GM12891 (cell line): Measurements from ENCODE around the gene ZNF740.
A peak's percentile ranks its signal among the peaks of the same experiment; 100 is the strongest.

Experiments
- PAX5 ChIP-seq: IDR thresholded peaks from 2 replicates; pipeline ENCODE4 v1.6.1; 2011; ENCODE audit warnings: low read length, moderate library complexity, mild to moderate bottlenecking; ENCODE audit not compliant: insufficient read depth, severe bottlenecking
- POLR2A ChIP-seq: IDR thresholded peaks from 2 replicates; pipeline ENCODE4 v1.6.1; 2011; ENCODE audit warnings: low read depth, low read length, control low read depth
- POLR2AphosphoS5 ChIP-seq: IDR thresholded peaks from 2 replicates; pipeline ENCODE4 v1.6.1; 2011; ENCODE audit warnings: low read depth, low read length, control low read depth
- POU2F2 ChIP-seq: IDR thresholded peaks from 2 replicates; pipeline ENCODE4 v1.6.1; 2011; ENCODE audit warnings: low read depth, mild to moderate bottlenecking, control low read depth, low read length, moderate library complexity
- SPI1 ChIP-seq: IDR thresholded peaks from 2 replicates; pipeline ENCODE4 v1.6.1; 2011; ENCODE audit warnings: low read depth, low read length, control low read depth
- TAF1 ChIP-seq: IDR thresholded peaks from 2 replicates; pipeline ENCODE4 v1.6.1; 2011; ENCODE audit warnings: low read depth, low read length, control low read depth

- 0 out of 2 replicates have a peak, but pooled peaks have one; percentile 24 for TF ChIP-seq POLR2A
- TF ChIP-seq TAF1 = no peak
- peak; percentile 79 for TF ChIP-seq POU2F2
- peak; percentile 58; the same call in 1 of the 2 replicates for TF ChIP-seq POLR2AphosphoS5
- peak; percentile 47 for TF ChIP-seq PAX5
- no peak for TF ChIP-seq SPI1
Measured at GRCh38 chr12:53205747-53206419, 25.4 kb downstream of the ZNF740 start.
